HEK293 (cell line): ENCODE results near the gene SEMA3A.

ENCODE experiments used
- BCL11B ChIP-seq: fragments of 450-650 bp; formaldehyde crosslinking; IDR thresholded peaks from 2 replicates; pipeline ENCODE4 v1.5.1; 2016; ENCODE audit warnings: low read depth, missing biosample characterization, missing genetic modification characterization
- ZBTB17 ChIP-seq: fragments of 450-650 bp; formaldehyde crosslinking; IDR thresholded peaks from 2 replicates; pipeline ENCODE4 v1.5.1; 2016; ENCODE audit warnings: missing biosample characterization, missing genetic modification characterization
- ZNF23 ChIP-seq: fragments of 450-650 bp; formaldehyde crosslinking; IDR thresholded peaks from 2 replicates; pipeline ENCODE4 v1.5.1; 2016; ENCODE audit warnings: missing biosample characterization, missing genetic modification characterization, borderline replicate concordance
- ZNF24 ChIP-seq: fragments of 450-650 bp; formaldehyde crosslinking; IDR thresholded peaks from 2 replicates; pipeline ENCODE4 v1.5.1; 2016; ENCODE audit warnings: missing biosample characterization, missing genetic modification characterization

- no peak for TF ChIP-seq BCL11B
- TF ChIP-seq ZBTB17 (tag by site-specific recombination), result no peak
- no peak for TF ChIP-seq ZNF24 (tag by site-specific recombination)
- no peak for TF ChIP-seq ZNF23 (tag by site-specific recombination)
Measured at GRCh38 chr7:84191261-84191660, 3.3 kb downstream of the SEMA3A start.
